Hematopoietic multipotent progenitor cell treated with erythropoietin and hydrocortisone succinate and interleukin-3 and kit ligand, for 6 days (in vitro differentiated cells): Measurements from ENCODE around the gene SUGCT.
"Not testable (repeated sequence)": the region's sequence is repeated elsewhere in the genome, so short reads cannot be mapped to it uniquely, and the experiment has no call there.

Experiments used
- DNase-seq: peaks from one replicate; pipeline ENCODE4 v3.0.0-alpha.2; 2015

Gene SUGCT

GRCh38 chr7:40331915-40332314, 197.1 kb downstream of the SUGCT start:
- DNase-seq, result no peak

- DNase-seq, result no peak
Measured at GRCh38 chr7:40332516-40332915, 197.7 kb downstream of the SUGCT start.

- DNase-seq, result no peak
Measured at GRCh38 chr7:40341836-40342235, 207.0 kb downstream of the SUGCT start.

- DNase-seq, result no peak
Measured at GRCh38 chr7:40346554-40346953, 211.7 kb downstream of the SUGCT start.

GRCh38 chr7:40348126-40348728, 213.4 kb downstream of the SUGCT start:
- no peak for DNase-seq

GRCh38 chr7:40350100-40350499, 215.3 kb downstream of the SUGCT start:
- no peak for DNase-seq

- DNase-seq, result no peak
Measured at GRCh38 chr7:40354711-40355110, 219.9 kb downstream of the SUGCT start.

GRCh38 chr7:40356312-40356711, 221.5 kb downstream of the SUGCT start:
- DNase-seq, result no peak

GRCh38 chr7:40356871-40357709, 222.3 kb downstream of the SUGCT start:
- DNase-seq, result no peak

GRCh38 chr7:40369641-40370277, 235.0 kb downstream of the SUGCT start:
- no peak for DNase-seq

GRCh38 chr7:40371806-40372440, 237.1 kb downstream of the SUGCT start:
- no peak for DNase-seq

- no peak for DNase-seq
Measured at GRCh38 chr7:40374575-40374974, 239.8 kb downstream of the SUGCT start.

GRCh38 chr7:40380111-40380510, 245.3 kb downstream of the SUGCT start:
- no peak for DNase-seq

GRCh38 chr7:40382145-40382544, 247.3 kb downstream of the SUGCT start:
- DNase-seq, result no peak

- DNase-seq, result peak; percentile 4
Measured at GRCh38 chr7:40393660-40394059, 258.9 kb downstream of the SUGCT start.

- peak; percentile 55 for DNase-seq
Measured at GRCh38 chr7:40394400-40394799, 259.6 kb downstream of the SUGCT start.

- no peak for DNase-seq
Measured at GRCh38 chr7:40400525-40400924, 265.7 kb downstream of the SUGCT start.

- no peak for DNase-seq
Measured at GRCh38 chr7:40401406-40401805, 266.6 kb downstream of the SUGCT start.

GRCh38 chr7:40402661-40403060, 267.9 kb downstream of the SUGCT start:
- DNase-seq, result no peak

- DNase-seq, result peak; percentile 19
Measured at GRCh38 chr7:40403703-40404476, 269.1 kb downstream of the SUGCT start.

- DNase-seq, result no peak
Measured at GRCh38 chr7:40405991-40406390, 271.2 kb downstream of the SUGCT start.

GRCh38 chr7:40412323-40412722, 277.5 kb downstream of the SUGCT start:
- DNase-seq, result no peak

GRCh38 chr7:40414704-40415103, 279.9 kb downstream of the SUGCT start:
- DNase-seq, result not testable (repeated sequence)
